SH-SY5Y (cell line): ENCODE results near the gene NAPG.

Source experiments
- GATA2 ChIP-seq: IDR thresholded peaks from 2 replicates; pipeline ENCODE4 v1.6.1; 2011; ENCODE audit warnings: mild to moderate bottlenecking, low read depth, low read length
- GATA3 ChIP-seq: IDR thresholded peaks from 2 replicates; pipeline ENCODE4 v1.6.1; 2011; ENCODE audit warnings: low read depth, mild to moderate bottlenecking, low read length, moderate library complexity

GRCh38 chr18:10546557-10547300, 20.9 kb downstream of the NAPG start:
- TF ChIP-seq GATA2 (no peak), GATA3 (no peak)
